Gastrocnemius medialis (tissue), 4 donors: ENCODE results near the gene RXRA.

Source experiments
- POLR2A ChIP-seq, 2 donors: fragments of 450-650 bp; IDR thresholded peaks; one replicate each; pipeline ENCODE4 v1.6.1; 2017; ENCODE audit warnings: antibody characterized with exemption in 2 of 2, mild to moderate bottlenecking in 2 of 2, moderate library complexity in 2 of 2
- TF ChIP-seq, protein P1 (sequence below), 5 experiments: fragments of 450-650 bp in 3 of 5; fragments of 200-600 bp in 2 of 5; sonication (generic) in 2 of 5; IDR thresholded peaks in 4 of 5; conservative IDR thresholded peaks in 1 of 5; 1 replicate in 4 of 5; 2 replicates in 1 of 5; pipeline ENCODE4 v1.5.1; 2016 to 2019; ENCODE audit warnings: antibody characterized with exemption in 5 of 5, mild to moderate bottlenecking in 3 of 5, moderate library complexity in 3 of 5

DNA sequence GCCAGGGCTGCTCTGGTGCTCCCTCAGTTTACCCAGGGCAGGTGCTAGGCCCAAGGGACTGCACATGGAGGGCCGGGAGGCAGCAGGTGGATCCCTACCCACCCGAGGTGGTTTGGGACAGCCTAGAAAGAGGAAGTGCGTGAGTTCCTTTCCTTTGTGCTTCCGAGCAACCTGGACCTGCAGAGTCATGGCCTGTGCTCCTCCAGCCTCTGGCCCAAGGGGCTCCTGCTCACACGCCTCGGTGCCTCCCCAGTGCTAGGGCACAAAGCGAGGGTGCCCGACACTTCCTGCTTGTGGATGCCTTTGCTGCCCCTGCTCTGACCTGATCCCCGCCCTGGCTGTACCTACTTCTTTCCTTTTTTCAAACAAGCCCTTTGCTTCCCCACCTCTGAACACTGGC lies 79.3 kb downstream of the RXRA start:
- TF ChIP-seq, protein P1, sequence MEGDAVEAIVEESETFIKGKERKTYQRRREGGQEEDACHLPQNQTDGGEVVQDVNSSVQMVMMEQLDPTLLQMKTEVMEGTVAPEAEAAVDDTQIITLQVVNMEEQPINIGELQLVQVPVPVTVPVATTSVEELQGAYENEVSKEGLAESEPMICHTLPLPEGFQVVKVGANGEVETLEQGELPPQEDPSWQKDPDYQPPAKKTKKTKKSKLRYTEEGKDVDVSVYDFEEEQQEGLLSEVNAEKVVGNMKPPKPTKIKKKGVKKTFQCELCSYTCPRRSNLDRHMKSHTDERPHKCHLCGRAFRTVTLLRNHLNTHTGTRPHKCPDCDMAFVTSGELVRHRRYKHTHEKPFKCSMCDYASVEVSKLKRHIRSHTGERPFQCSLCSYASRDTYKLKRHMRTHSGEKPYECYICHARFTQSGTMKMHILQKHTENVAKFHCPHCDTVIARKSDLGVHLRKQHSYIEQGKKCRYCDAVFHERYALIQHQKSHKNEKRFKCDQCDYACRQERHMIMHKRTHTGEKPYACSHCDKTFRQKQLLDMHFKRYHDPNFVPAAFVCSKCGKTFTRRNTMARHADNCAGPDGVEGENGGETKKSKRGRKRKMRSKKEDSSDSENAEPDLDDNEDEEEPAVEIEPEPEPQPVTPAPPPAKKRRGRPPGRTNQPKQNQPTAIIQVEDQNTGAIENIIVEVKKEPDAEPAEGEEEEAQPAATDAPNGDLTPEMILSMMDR (IDR thresholded peaks at IDR 0.05 in 4 of 5, conservative IDR thresholded peaks at IDR 0.05 in 1 of 5), result no peak
- no peak for TF ChIP-seq POLR2A (IDR thresholded peaks at IDR 0.05)
